Measurements from ENCODE around the gene DTNB.

DTNB gene

GRCh38 chr2:25492726-25493125 is 180.7 kb downstream of the DTNB start:
- DNase-seq, result no peak

- DNase-seq, result no peak
These were observed 181.3 kb downstream of the DTNB start for GRCh38 chr2:25491966-25492532.

DNA sequence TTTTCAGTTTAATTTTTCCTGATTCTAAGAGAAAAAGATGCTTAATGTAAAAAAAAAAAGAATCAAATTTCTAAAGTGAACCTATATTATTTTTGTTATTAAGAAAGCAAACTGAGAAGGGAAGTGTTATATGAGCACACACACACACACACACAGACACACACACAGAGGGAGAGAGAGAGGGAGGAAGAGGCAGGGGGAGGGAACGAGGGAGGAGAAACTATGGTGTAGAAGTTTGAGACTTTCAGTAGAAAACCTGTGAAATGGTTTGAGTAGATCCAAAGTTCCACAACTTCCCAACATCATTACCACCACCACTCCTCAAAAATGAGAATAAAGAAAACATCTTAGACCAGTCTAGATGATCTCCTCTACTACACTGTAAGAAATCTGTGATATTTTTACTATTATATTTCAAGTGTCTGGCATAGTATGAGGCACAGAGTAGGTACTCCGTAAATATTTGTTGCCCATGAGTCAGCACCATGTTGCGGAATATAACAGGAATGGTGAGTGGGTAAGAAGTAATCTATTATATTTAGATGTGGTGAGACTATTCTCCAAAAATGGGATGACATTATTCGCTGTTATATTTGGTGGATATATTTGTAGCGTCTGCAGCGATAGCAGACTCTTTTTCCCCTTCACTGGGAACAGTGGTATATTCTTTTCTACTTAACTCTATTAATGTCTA is 182.2 kb downstream of the DTNB start:
- DNase-seq, result no peak

- DNase-seq, result no peak
These were observed 183.2 kb downstream of the DTNB start for GRCh38 chr2:25490217-25490616.

DNA sequence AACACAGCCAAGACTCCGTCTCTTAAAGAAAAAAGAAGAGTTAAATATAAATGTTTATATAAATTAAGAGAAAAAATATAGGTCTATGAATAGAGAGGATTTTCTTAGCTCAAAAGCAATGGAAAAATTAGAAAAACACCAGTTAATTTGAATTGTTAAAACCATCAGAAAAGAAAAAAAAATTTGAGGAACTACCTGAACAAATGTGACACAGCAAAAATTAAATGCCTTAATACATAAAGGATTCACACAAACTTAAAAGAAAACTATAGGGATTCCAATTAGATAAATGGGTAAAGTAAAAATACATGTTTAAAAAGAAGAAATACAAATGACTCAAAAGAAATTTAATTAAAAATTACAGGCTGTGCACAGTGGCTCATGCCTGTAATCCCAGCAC is 183.7 kb downstream of the DTNB start:
- DNase-seq, result no peak

DNA sequence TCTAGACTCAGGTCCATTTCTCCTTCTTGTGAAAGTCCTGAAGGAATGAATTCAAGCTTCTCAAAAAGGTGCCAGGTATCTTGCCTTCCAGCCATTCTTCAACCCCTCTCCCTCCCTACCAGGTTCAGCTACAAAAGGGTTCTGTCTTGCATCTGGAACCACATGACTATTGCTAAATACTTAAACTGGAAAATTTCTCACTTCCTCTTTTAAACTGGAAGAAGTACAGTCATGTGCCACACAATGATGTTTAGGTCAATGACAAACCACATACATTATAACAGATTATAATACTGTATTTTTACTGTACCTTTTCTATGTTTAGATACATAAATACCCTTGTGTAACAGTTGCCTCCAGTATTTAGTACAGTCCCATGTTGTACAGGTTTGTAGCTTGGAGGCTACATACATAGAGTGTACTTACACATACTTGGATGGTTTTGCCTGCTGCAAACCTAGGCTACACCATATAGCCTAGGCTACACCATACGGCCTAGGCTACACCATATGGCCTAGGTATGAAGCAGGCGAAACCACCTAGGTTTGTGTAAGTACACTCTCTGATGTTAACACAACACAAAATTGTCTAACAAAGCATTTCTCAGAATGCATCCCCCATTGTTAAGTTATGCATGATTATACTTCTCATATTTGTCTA is 189.6 kb downstream of the DTNB start:
- DNase-seq, result no peak

GRCh38 chr2:25482341-25482740 is 191.0 kb downstream of the DTNB start:
- no peak for DNase-seq

DNA sequence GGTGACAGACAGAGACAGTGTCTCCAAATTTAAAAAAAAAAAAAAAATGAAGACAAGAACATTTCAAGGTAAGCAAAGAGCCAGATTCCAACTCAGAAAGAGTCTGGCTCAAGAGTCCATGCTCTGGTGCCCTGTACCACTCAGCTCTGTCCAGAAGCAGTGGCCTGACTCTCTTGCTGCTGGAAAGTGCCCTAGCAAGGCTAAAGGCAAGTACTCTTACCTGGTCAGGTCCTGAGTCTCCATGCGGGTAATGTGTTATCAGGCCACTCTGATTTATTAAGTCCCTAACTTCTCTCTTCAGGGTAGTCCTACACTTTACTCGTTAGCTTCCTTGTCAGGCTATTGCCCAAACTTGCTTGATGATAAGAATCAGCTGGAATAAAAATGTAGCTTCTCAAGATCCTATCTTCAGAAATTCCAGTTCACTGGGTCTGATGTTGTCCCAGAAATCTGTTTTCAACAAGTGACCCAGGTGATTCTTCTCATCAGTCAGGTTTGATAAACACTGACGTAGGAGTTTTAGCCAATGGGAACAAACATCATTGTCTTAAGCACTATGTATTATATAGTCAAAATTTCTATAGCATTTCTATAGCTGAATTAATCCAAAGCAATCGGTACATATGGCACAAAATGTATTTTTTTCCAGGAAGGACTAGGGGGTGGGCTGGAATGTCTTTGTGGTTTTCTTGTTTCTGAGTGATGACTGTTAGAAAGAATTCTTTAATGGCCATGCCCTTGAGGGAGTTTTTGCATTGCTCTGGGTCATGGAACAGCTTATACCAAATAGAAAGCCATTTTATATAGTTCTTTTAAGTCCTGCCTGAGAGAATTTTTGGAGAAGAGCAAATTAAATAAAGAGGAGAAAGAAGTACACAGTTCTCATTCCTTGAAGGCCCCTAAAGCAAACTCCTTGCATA is 191.7 kb downstream of the DTNB start:
- no peak for DNase-seq

GRCh38 chr2:25480561-25480960 is 192.8 kb downstream of the DTNB start:
- no peak for DNase-seq

GRCh38 chr2:25479761-25480160 is 193.6 kb downstream of the DTNB start:
- DNase-seq, result no peak

GRCh38 chr2:25478736-25479135 is 194.6 kb downstream of the DTNB start:
- DNase-seq, result no peak

DNA sequence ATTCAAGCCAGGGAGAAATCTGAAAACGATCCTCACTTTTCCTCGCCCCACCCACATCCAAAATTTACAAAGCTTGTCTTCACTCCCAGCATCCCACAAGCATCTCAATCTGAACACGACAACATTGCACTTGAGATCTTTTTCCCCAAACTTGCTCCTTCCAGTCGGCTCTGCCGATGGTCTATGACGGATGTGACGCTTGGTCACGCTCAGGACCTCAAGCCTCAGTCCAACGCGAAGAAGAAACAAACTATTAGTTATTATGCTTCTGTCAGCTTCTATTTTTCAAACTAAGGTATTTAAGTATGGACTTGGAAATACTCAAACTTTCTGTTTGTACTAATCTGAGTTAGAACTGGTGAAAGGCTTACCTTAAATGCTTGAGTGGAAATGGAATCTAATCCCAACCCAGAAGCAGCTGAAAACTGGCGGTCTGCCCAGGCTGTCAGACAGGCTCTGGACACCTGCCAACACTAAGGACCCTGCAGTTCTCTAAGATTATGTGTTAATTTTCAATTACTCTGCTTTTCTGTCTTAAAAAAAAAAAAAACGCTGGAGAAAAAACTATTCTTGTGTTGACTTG is 199.5 kb downstream of the DTNB start:
- no peak for DNase-seq

DNA sequence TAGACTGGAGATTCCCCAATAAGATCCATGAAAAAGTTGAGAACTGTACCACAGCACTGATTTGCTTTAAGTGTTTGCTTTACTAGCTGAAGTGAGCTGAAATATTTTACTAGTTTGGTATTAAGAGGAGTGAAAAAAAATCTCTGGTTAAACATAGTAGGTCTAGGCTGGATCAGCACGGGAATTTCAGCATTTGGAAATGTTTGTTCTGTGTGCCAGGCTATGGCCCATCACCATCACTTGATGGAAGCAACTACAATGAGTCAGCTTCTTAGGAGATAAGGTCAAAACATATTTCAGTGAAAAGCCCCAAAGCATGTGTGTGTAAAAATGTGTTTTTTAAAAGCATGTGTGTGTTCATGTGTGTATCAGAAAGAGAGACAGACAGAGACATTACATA is 200.2 kb downstream of the DTNB start:
- no peak for DNase-seq

DNA sequence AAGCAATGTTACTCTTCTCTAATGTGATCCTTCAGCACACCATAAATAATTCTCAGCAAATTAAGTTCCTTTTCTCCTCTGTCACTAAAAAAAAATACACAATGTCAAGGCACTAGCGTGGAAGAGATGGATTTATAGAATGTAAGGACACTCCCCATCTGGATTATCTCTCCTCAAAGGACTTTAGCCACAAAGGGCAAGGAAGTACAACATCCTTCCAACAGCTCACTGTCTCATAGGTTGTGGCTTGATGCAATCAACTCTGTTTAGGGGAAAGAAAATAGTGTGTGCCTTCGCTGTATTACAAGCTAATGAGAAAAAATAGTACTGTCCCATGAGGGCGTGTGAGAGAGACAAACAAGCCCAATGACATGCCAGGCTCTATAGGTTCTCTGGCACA is 202.6 kb downstream of the DTNB start:
- no peak for DNase-seq

GRCh38 chr2:25467743-25468142 is 205.6 kb downstream of the DTNB start:
- DNase-seq, result no peak

GRCh38 chr2:25462021-25462420 is 211.4 kb downstream of the DTNB start:
- DNase-seq, result no peak

GRCh38 chr2:25460261-25460905 is 213.0 kb downstream of the DTNB start:
- no peak for DNase-seq

DNA sequence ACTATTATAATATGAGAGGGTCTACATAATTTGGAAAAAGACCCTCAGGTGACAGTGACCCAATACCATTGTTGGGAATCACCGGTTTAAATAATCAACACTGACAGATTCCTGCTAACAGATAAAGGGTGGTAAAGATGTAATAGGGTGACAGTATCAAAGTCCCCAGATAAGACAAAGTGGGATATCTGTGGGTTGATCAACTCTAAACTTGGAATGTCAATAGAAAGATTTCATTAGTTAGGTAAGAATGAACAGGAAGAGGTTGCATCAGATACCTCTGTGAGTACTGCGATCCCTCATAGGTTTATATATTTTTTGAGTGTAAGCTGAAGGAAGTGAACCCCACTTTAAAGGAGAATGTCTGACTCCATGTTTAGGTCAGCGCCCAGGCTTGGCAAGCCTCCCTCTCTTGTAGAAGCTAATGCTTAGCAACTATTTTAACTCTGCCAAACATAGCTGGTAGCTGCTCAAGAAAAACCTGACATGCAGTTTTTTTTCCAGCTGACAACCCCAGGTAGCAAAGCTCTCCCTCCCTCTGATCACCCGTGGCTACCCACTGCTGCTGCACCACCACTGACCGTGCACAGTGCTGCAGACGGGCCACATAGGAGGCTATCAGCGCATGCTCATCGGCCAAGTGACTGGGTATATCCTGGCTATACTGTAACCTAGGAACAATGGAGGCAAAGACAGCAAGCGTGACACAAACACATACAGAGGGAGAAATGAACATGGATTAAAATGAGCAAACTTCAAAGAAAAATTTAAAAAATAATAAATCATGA is 218.4 kb downstream of the DTNB start:
- no peak for DNase-seq

DNA sequence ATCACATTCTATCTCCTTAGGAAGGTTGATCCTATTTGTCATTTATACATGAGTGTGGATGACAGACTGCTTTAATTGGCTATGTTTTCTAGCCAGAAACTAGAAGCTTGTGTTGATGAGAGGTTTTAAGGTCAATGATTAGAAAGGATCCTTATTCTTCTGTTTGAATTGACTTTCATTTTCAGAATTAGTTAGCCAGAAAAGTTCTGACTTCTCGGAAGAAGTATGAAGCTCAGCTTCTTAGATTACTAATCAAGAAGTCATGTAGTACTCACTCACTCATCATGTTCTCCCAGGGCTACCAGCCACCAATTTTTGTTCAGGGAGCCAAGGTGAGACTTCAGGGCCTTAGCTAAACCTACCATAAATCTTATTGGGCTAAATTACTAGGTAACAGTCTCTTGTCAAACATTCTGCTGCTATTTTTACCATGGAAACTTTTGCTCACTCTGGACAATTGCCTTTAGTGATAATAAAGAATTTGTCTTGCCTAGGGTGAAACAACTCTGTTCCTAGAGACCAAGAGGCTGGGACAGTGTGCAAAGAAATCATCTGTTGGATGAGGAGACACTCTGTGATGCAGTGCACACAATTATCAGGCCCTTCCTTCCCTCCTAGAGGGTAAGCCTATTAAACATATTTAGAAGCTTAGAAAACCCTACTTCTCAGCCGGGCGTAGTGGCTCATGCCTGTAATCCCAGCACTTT is 220.0 kb downstream of the DTNB start:
- DNase-seq, result no peak

- DNase-seq, result no peak
These were observed 224.6 kb downstream of the DTNB start for GRCh38 chr2:25448808-25449207.

DNA sequence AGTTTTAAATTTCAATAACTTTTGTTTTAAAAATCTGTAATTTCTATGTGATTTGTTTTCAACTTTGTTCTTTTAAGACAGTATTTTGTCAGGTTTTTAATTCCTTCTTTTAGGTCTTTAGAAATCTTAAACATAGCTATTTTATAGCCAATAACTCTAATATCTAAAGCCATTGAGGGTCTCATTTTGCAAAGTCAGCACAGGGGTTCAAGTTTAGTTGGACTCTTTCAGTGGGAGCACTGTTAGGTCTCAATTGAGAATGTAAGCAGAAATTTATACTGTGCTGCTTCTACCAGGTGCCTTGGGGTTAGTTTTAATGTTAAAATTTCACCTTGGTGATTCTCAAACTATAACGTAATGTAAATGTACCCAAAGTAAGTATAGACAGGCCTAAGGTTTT is 226.4 kb downstream of the DTNB start:
- DNase-seq, result no peak

Measured in NCI-H748 treated with DMSO at 0.1 percent for 48 hours (cell line).